Measurements from ENCODE around the gene PRXL2A. TPM values are rescaled to one million over a fixed set of nuclear protein-coding genes. Genes with fewer than 3 reads are reported as not detected.

PRXL2A gene
- total RNA-seq, 1 donor from 2014 or later: 117 TPM

DNA sequence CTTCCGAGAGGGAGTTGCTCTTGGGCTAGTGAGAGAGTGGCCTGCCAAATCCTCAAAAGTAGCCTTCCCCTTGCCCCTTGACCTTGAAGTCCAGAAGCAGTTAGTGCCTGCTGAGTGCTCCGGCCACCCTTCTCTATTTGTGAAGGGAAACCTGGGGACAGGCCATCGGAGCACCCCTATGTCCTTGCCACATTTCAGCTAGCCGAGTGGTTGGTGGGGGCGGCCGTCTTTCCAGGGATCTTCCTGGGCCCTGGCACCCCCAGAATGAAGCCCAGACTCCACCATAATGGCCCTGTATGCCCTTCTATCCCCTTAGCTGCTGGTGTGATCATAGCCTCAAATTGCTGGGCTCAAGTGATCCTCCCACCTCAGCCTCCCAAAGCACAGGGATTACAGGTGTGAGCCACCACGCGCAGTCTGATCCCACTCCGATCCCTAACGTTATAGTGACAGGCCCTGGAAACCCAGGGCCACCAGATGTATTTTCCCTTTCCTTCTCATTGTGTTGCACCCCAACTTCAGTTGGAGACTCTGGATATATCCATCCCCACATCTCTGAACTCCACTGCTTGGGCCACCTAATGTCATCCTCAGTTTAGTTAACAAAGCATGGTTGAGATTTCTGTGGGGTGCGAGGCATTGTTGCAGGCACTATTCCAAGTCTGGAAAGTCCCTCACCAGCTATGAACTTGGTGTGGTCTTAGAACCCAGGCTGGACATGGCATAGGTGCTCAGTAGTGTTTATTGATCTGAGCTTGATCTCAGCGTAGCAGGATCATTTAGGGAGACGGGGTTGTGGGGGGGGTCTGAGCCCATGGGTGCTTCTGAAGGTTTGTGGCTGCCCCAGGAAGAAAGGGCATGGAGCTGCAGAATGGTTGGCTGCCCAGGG, 47.4 kb downstream of the PRXL2A start:
- intact Hi-C loops (cut with DNase I): no loop called here
- DNase-seq (ENCODE audit: low spot score) (no peak), ATAC-seq (no peak)

GRCh38 chr10:80457554-80458262, 49.4 kb downstream of the PRXL2A start:
- ATAC-seq (no peak), DNase-seq (ENCODE audit: low spot score) (no peak)
- intact Hi-C loops (cut with DNase I): no loop called here

DNA sequence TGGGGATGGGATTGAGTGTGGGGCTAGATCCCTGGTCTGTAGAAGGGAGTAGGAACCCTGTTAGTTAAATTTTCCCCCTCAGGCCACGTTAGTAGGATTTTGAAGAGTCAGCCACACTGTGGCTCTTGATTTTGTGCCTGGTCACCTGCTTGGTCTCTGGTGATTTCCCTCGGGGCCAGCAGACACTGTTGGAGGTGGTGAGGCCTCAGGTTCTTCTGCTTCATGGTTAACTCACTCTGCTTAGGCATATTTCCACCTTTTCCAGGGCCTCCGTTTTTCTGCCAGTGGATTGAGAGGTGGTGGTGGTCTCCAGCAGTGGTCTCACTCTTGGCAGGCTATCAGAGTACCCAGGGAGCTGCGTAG, 49.9 kb downstream of the PRXL2A start:
- DNase-seq (ENCODE audit: low spot score) (no peak), ATAC-seq (no peak)
- intact Hi-C loops (cut with DNase I): no loop called here

GRCh38 chr10:80458638-80459037, 50.3 kb downstream of the PRXL2A start:
- DNase-seq (ENCODE audit: low spot score) (no peak), ATAC-seq (no peak)
- intact Hi-C loops (cut with DNase I): no loop called here

- ATAC-seq (peak; percentile 75), DNase-seq (ENCODE audit: low spot score) (peak; percentile 83)
- intact Hi-C loops (cut with DNase I): no loop called here
Observed at GRCh38 chr10:80459047-80459865, 50.9 kb downstream of the PRXL2A start.

DNA sequence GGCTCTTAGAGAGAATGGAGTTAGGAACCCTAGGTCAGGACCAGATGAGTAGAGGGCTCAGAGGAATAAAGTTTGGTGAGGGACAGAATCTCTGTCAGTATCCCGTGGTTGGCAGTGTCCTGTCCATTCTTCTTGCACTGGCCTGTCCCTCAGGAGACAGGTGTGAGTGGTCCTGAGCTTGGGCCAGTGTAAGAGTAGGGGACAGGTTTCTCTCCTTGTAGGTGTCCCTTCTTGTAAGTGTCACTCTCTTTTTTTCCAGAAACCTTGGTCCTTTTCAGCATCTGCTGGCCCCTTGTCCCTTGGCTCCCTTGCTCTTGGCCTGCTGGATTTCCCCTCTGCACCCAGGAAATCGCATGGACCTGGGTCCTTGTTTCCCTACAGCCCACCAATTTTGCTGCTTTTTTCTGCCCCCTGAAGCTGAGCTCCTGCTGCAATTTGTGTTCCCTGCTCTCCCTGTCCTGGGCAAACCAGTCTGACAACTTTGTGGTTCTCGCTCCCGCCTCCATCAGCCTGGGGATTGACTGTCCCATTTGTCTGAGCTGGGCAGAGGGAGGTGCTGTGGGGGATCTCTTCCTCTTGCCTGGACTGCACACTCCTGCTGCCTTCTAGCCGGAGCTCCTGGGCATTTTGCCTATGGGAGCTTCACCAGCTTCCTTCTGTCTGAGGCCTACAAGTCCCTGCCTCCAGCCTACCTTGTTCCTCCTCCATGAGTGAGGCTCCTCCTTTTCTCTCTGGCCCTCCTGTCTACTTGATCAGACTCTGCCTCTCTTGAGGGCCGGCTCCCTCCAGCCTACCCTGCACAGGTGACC, 52.3 kb downstream of the PRXL2A start:
- intact Hi-C loops (cut with DNase I): loop anchor here (5.0 kb wide), 1 partner anchor 37 kb away; no protein-coding TSS in a partner anchor
- DNase-seq (ENCODE audit: low spot score) (peak; percentile 63), ATAC-seq (no peak)

- DNase-seq (ENCODE audit: low spot score) (peak; percentile 54), ATAC-seq (no peak)
- intact Hi-C loops (cut with DNase I): loop anchor here (5.0 kb wide), 1 partner anchor 36 kb away; no protein-coding TSS in a partner anchor
Observed at GRCh38 chr10:80461208-80462183, 53.1 kb downstream of the PRXL2A start.

GRCh38 chr10:80462299-80462980, 54.1 kb downstream of the PRXL2A start:
- ATAC-seq (peak; percentile 52), DNase-seq (ENCODE audit: low spot score) (peak; percentile 62)
- intact Hi-C loops (cut with DNase I): loop anchor here (5.0 kb wide), 1 partner anchor 35 kb away; no protein-coding TSS in a partner anchor

DNA sequence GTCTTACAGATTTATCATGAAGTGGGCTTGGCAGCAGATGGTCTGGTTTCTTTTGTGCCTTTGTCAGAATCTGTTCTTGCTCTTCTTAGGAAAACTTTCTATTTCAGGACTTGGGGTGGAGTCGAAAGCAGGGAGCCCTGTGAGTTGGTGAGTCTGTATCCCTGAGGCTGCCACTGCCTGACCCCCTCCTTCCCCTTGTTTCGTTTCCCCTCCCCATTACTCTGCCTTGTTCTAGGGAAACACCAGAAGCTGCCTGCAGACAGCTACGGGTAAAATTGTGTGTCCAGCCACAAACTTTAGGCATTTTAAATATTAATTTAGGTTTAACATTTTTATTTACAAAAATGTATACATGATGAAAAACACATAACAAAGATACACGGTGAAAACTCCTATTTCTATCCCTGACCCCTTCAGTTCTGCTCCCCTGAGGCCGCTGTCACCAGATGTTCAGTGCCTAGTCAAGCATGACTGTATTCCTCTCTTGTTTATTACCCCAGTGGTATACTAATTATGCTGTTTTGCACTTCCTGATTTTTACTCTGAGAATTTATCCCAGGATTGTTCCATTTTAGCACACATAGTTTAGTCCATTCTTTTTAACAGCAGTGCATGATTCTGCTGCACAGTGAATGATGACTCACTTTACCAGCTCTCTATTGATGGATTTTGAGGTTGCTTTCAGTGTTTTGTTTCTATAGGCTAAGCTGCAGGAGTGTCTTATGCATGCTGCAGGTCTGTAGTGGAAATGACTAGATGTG, 54.8 kb downstream of the PRXL2A start:
- ATAC-seq (no peak), DNase-seq (ENCODE audit: low spot score) (peak; percentile 38)
- intact Hi-C loops (cut with DNase I): loop anchor here (5.0 kb wide), 1 partner anchor 34 kb away; no protein-coding TSS in a partner anchor

DNA sequence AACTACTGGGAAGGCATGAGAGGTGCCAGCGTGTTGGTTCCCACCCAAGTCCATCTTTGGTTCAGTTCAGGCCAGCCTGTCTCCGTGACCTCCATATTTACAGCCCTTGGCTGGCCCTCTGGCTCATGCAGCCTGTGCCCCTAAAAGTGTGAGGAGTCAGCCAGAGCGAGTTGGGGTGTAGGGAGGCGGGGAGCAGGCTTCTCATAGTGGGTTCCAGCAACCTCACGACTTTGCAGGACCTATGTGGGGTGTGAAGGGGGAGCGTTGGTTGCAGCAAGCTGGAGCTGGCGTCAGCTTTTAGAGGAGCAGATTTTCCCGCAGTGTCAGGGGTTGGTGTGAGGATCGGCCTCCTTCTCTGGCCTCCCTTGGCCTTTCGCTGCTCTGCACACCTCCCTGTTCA, 55.5 kb downstream of the PRXL2A start:
- DNase-seq (ENCODE audit: low spot score): peak; percentile 54

GRCh38 chr10:80464557-80465450, 56.5 kb downstream of the PRXL2A start:
- ATAC-seq (peak; percentile 54), DNase-seq (ENCODE audit: low spot score) (peak; percentile 64)
- intact Hi-C loops (cut with DNase I): loop anchor here (5.0 kb wide), 1 partner anchor 32 kb away; no protein-coding TSS in a partner anchor

More for the DNA sequence above, 55.5 kb downstream of the PRXL2A start:
- no peak for ATAC-seq
- intact Hi-C loops (cut with DNase I): loop anchor here (5.0 kb wide), 1 partner anchor 33 kb away; no protein-coding TSS in a partner anchor

DNA sequence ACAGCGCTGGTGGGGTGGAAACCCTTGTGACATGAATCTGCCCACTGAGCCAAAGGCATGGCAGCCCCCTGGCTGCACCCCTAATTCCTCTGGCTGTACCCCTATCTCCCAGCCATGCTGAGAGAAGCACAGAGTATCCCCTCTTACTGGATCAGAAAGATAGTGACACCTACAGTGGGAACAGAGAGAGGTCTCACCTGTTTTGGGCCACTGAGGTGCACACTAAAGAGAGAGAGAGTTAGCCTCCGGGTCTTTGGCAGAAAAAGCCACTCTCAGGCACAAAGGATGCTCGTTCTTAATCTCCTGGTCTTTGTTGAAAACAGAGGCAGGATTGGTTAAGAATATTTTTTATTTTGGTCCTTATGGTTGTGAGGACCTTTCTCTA, 57.1 kb downstream of the PRXL2A start:
- ATAC-seq (no peak), DNase-seq (ENCODE audit: low spot score) (no peak)
- intact Hi-C loops (cut with DNase I): no loop called here

DNA sequence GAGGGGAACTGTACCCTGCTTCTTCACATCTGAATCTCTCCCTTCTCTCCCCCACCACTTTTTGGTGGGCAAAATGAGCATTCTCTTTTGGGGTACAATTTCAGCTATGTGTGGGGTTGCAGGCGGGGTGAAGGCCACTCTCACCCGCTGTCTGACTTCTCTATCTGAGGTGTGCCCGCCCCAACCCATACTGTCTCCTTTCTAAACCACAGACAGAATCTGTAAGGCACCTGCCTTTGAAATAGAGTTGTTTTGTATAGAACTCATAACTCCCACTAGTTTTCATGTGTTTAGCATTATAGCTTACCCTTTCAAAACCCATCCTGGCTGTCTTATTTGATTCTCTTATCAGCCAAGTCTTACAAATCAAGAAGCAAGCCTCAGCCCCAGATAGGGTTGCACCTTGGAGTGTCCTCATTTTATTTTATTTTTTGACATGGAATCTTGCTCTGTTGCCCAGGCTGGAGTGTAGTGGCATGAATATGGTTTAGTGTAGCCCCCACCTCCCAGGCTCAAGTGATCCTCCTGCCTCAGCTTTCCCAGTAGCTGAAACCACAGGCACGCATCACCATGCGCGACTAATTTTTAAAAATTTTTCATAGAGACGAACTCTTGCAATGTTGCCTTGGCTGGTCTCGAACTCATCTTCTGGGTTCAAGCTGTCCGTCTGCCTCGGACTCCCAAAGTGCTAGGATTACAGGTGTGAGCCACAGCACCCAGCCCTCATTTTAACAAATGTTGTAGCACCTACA, 57.7 kb downstream of the PRXL2A start:
- intact Hi-C loops (cut with DNase I): no loop called here
- DNase-seq (ENCODE audit: low spot score) (no peak), ATAC-seq (no peak)

- ATAC-seq: no peak
- intact Hi-C loops (cut with DNase I): no loop called here
Observed at GRCh38 chr10:80466724-80467326, 58.5 kb downstream of the PRXL2A start.

More at GRCh38 chr10:80466724-80467326, 58.5 kb downstream of the PRXL2A start:
- no peak for DNase-seq (ENCODE audit: low spot score)

All from sciatic nerve (tissue), 2 donors.